Neural cell (in vitro differentiated cells): Measurements from ENCODE around the gene GRB14. TPM values are rescaled to one million over a fixed set of nuclear protein-coding genes. Genes with fewer than 3 reads are reported as not detected.

Experiments
- H2AFZ ChIP-seq: fragments of 200-600, 300-800 bp; sonication (generic), shearing (Covaris generic); 2 replicates; pipeline ENCODE4 v1.6.0; 2014; ENCODE audit warnings: low read depth, mild to moderate bottlenecking, antibody characterized with exemption, low read length, moderate library complexity
- H3F3A ChIP-seq: fragments of 200-600 bp; shearing (Covaris generic); 2 replicates; pipeline ENCODE4 v1.6.1; 2016; ENCODE audit warnings: mild to moderate bottlenecking, moderate library complexity, mixed read lengths, antibody characterized with exemption, low read length; ENCODE audit not compliant: insufficient read depth, poor library complexity, severe bottlenecking
- H3K27ac ChIP-seq: fragments of 200-600, 300-800 bp; sonication (generic), shearing (Covaris generic); 2 replicates; pipeline ENCODE4 v1.5.1; 2014; ENCODE audit warnings: mild to moderate bottlenecking, low read length, moderate library complexity
- H3K27me3 ChIP-seq: fragments of 300-800, 200-600 bp; sonication (generic), shearing (Covaris generic); 2 replicates; pipeline ENCODE4 v1.6.0; 2014; ENCODE audit warnings: mild to moderate bottlenecking, low read depth, low read length, moderate library complexity; ENCODE audit not compliant: insufficient read depth
- H3K36me3 ChIP-seq: fragments of 300-800, 200-600 bp; sonication (generic), shearing (Covaris generic); 2 replicates; pipeline ENCODE4 v1.5.1; 2014; ENCODE audit warnings: mild to moderate bottlenecking, antibody characterized with exemption, low read length, moderate library complexity; ENCODE audit not compliant: insufficient read depth
- H3K4me2 ChIP-seq: fragments of 300-800, 200-600 bp; sonication (generic), shearing (Covaris generic); 2 replicates; pipeline ENCODE4 v1.6.0; 2014; ENCODE audit warnings: mild to moderate bottlenecking, low read length
- H3K4me3 ChIP-seq: fragments of 300-800, 200-600 bp; sonication (generic), shearing (Covaris generic); 2 replicates; pipeline ENCODE4 v1.5.1; 2014; ENCODE audit warnings: mild to moderate bottlenecking, low read length, moderate library complexity
- H3K79me2 ChIP-seq: fragments of 200-600 bp; shearing (Covaris generic); replicated peaks from 2 replicates; pipeline ENCODE4 v1.6.0; 2014; ENCODE audit warnings: mild to moderate bottlenecking, low read length, moderate library complexity; ENCODE audit not compliant: insufficient read depth
- H3K9ac ChIP-seq: fragments of 300-800, 200-600 bp; sonication (generic), shearing (Covaris generic); 2 replicates; pipeline ENCODE4 v1.6.1; 2016; ENCODE audit warnings: mild to moderate bottlenecking, low read length, mixed read lengths
- H3K9me2 ChIP-seq: fragments of 200-600 bp; shearing (Covaris generic); 2 replicates; pipeline ENCODE4 v1.6.1; 2016; ENCODE audit warnings: mild to moderate bottlenecking, low read length, mixed read lengths; ENCODE audit not compliant: insufficient read depth
- H3K9me3 ChIP-seq: fragments of 200-600, 300-800 bp; sonication (generic), shearing (Covaris generic); 2 replicates; pipeline ENCODE4 v1.6.1; 2016; ENCODE audit warnings: mild to moderate bottlenecking, mixed run types, low read length, moderate library complexity, mixed read lengths
- H4K20me1 ChIP-seq: fragments of 200-600 bp; shearing (Covaris generic); 2 replicates; pipeline ENCODE4 v1.6.1; 2016; ENCODE audit warnings: mild to moderate bottlenecking, mixed run types; ENCODE audit not compliant: insufficient read depth
- CTCF ChIP-seq: fragments of 450-650 bp; IDR thresholded peaks from 2 replicates; pipeline ENCODE4 v1.5.1; 2014; ENCODE audit warnings: antibody characterized with exemption, mild to moderate bottlenecking, moderate library complexity; ENCODE audit not compliant: poor library complexity, severe bottlenecking
- EP300 ChIP-seq: fragments of 450-650 bp; conservative IDR thresholded peaks from 2 replicates; pipeline ENCODE4 v1.6.1; 2014; ENCODE audit warnings: antibody characterized with exemption, mild to moderate bottlenecking, moderate library complexity; ENCODE audit not compliant: poor library complexity, severe bottlenecking
- EZH2 ChIP-seq: fragments of 200-600, 300-800 bp; shearing (Covaris generic), sonication (generic); IDR thresholded peaks from 2 replicates; pipeline ENCODE4 v1.6.1; 2014; ENCODE audit warnings: antibody characterized with exemption, low read length, borderline replicate concordance, mild to moderate bottlenecking; ENCODE audit not compliant: insufficient read depth, poor library complexity, severe bottlenecking
- MXI1 ChIP-seq: fragments of 450-650 bp; conservative IDR thresholded peaks from 2 replicates; pipeline ENCODE4 v1.6.1; 2014; ENCODE audit warnings: antibody characterized with exemption, mild to moderate bottlenecking; ENCODE audit not compliant: poor library complexity, severe bottlenecking
- POLR2AphosphoS5 ChIP-seq: IDR thresholded peaks from 2 replicates; pipeline ENCODE4 v1.6.1; 2012
- RAD21 ChIP-seq: fragments of 450-650 bp; conservative IDR thresholded peaks from 2 replicates; pipeline ENCODE4 v1.6.1; 2014; ENCODE audit warnings: antibody characterized with exemption, mild to moderate bottlenecking, moderate library complexity
- REST ChIP-seq: IDR thresholded peaks from 2 replicates; pipeline ENCODE4 v1.6.1; 2012; ENCODE audit warnings: borderline replicate concordance
- SMC3 ChIP-seq: fragments of 450-650 bp; conservative IDR thresholded peaks from 2 replicates; pipeline ENCODE4 v1.6.1; 2014; ENCODE audit warnings: antibody characterized with exemption, mild to moderate bottlenecking, moderate library complexity; ENCODE audit not compliant: poor library complexity
- TAF1 ChIP-seq: IDR thresholded peaks from 2 replicates; pipeline ENCODE4 v1.6.1; 2012; ENCODE audit warnings: low read depth
- polyA plus RNA-seq: library from polyadenylated mRNA; depleted of rRNA; stranded (reverse); fragments of >200 nt; gene quantifications from 2 replicates; pipeline ENCODE4 v1.2.3, GENCODE V29; 2014

Gene GRB14
- polyA plus RNA-seq, 1 donor from 2014 or later = 4.5 TPM

GRCh38 chr2:164593541-164593940 is 27.7 kb downstream of the GRB14 start:
- Histone ChIP-seq H2AFZ (no peak overlapping the region), H3K79me2 (no peaks in the 10 kb centered on the region), H3K4me3 (no peak overlapping the region), H3K27ac (no peak overlapping the region), H3K27me3 (no peaks in the 10 kb centered on the region), H3K36me3 (no peaks in the 10 kb centered on the region), H3K4me2 (no peak overlapping the region), H3K9ac (no peak overlapping the region), H3K9me3 (no peaks in the 10 kb centered on the region), H3K9me2 (no peaks in the 10 kb centered on the region), H4K20me1 (no peaks in the 10 kb centered on the region), H3F3A (no peaks in the 10 kb centered on the region)
- TF ChIP-seq SMC3 (no peak), REST (no peak), MXI1 (no peak), TAF1 (no peak)

GRCh38 chr2:164589522-164589921 is 31.8 kb downstream of the GRB14 start:
- Histone ChIP-seq H4K20me1 (no peaks in the 10 kb centered on the region), H3K9me2 (no peaks in the 10 kb centered on the region), H3K36me3 (no peaks in the 10 kb centered on the region), H3K79me2 (no peaks in the 10 kb centered on the region), H3K4me2 (no peak overlapping the region), H3K9me3 (no peaks in the 10 kb centered on the region), H3F3A (no peaks in the 10 kb centered on the region), H2AFZ (no peak overlapping the region), H3K9ac (no peak overlapping the region), H3K27ac (no peak overlapping the region), H3K4me3 (no peak overlapping the region), H3K27me3 (no peaks in the 10 kb centered on the region)
- no peak for TF ChIP-seq CTCF
- TF ChIP-seq EP300 = no peak
- TF ChIP-seq RAD21 = no peak
- TF ChIP-seq REST = no peak
- no peak for TF ChIP-seq EZH2
- TF ChIP-seq POLR2AphosphoS5 = no peak
